ENCODE data around the gene SREBF1. TPM values are rescaled to one million over a fixed set of nuclear protein-coding genes. Genes with fewer than 3 reads are reported as not detected.

SREBF1 gene
- total RNA-seq, 1 donor from 2014 or later: 132 TPM

DNA sequence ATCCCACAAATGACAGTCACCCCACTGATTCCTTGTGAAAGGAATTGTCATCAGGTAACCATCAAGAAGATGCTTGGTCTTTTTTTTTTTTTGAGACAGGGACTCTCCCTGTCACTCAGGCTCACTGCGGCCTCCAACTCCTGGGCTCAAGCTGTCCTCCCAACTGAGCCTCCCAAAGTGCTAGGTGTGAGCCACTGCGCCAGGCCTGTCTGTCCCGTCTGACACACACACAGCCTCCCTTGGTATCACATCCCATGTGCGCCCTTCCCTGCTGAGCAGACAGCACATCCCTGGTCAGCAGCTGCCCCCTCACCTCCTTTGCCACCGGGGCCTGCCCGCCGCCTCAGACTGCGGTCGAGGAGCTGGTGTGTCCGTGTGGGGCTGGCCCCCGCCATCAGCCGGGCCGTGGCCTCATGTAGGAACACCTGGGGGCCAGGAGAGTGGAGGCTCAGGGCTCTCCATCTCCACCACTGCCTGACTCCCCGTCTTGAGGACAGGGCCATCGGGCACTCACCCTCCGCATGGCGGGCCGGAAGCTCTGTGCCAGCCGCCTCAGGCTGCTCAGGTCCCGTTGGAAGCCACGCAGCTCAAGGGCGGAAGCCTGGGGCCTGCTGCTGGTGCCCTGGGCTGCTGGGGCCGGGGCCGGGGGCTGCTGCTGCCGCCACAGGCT lies 23.6 kb downstream of the SREBF1 start:
- Mint-ChIP-seq H3K27ac (ENCODE audit: unreplicated experiment) (no peak overlapping the region), H3K4me1 (peaks cover 38% of the 10 kb centered on the region), H3K9me3 (no peaks in the 10 kb centered on the region), H3K36me3 (ENCODE audit: low read depth) (peaks cover 6% of the 10 kb centered on the region), H3K27me3 (ENCODE audit: low read depth) (peaks cover 22% of the 10 kb centered on the region), H3K4me3 (peak overlapping the region; percentile 51)
- no peak for DNase-seq (ENCODE audit: low read depth, low spot score)
- TF ChIP-seq, protein P1, sequence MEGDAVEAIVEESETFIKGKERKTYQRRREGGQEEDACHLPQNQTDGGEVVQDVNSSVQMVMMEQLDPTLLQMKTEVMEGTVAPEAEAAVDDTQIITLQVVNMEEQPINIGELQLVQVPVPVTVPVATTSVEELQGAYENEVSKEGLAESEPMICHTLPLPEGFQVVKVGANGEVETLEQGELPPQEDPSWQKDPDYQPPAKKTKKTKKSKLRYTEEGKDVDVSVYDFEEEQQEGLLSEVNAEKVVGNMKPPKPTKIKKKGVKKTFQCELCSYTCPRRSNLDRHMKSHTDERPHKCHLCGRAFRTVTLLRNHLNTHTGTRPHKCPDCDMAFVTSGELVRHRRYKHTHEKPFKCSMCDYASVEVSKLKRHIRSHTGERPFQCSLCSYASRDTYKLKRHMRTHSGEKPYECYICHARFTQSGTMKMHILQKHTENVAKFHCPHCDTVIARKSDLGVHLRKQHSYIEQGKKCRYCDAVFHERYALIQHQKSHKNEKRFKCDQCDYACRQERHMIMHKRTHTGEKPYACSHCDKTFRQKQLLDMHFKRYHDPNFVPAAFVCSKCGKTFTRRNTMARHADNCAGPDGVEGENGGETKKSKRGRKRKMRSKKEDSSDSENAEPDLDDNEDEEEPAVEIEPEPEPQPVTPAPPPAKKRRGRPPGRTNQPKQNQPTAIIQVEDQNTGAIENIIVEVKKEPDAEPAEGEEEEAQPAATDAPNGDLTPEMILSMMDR (conservative IDR thresholded peaks at IDR 0.05): no peak

DNA sequence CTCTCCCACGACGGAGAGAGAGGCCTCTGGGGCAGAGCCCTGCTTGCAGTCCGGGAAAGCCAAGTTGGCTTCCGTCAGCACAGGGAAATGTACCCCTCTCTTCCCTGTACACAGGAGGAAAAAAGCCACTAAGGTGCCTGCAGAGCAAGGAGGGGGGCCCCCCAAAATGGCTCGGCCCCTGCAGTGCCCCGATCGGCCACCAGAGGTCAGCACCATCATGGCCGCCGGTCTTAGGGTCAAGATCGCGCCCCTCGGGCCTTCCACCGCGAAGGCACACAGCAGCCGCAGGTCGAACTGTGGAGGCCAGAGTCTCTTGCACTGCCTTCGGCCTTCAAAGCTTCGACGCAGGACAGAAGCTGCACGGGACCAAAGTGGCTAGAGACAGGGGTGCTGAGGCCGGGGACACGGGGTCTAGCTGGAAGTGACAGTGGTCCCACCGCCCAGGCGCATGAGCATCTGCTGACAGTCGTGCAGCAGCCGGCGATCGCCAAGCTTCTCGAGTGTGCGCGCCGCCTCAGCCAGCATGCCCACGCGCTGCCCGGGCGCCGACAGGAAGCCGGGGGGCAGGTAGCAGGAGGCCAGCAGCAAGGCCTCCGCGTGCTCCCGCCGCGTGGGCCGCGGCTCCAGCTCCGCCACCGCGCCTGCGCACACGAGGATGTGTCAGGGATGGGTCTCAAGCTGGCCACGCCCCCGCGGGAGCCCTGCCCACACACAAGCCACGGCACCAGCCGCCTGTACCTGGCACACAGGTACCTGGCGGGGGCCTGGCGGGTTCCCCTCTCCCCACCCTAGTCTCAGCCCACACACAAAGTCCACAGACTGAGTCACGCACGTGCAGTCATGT lies 24.4 kb downstream of the SREBF1 start:
- Mint-ChIP-seq H3K27ac (ENCODE audit: unreplicated experiment) (no peak overlapping the region), H3K27me3 (ENCODE audit: low read depth) (peaks cover 25% of the 10 kb centered on the region), H3K9me3 (no peaks in the 10 kb centered on the region), H3K36me3 (ENCODE audit: low read depth) (peaks cover 6% of the 10 kb centered on the region), H3K4me1 (peaks cover 40% of the 10 kb centered on the region), H3K4me3 (peak overlapping the region; percentile 80)
- peak; percentile 92 for DNase-seq (ENCODE audit: low read depth, low spot score)
- TF ChIP-seq, protein P1 (conservative IDR thresholded peaks at IDR 0.05): peak; percentile 99

- no peak for DNase-seq (ENCODE audit: low read depth, low spot score)
- H3K9me3 Mint-ChIP-seq: no peaks in the 10 kb centered on the region
- H3K4me1 Mint-ChIP-seq: peaks cover 44% of the 10 kb centered on the region
- no peak overlapping the region for H3K27ac Mint-ChIP-seq (ENCODE audit: unreplicated experiment)
- peak overlapping the region; percentile 80 for H3K4me3 Mint-ChIP-seq
- peaks cover 29% of the 10 kb centered on the region for H3K27me3 Mint-ChIP-seq (ENCODE audit: low read depth)
- TF ChIP-seq, protein P1 (conservative IDR thresholded peaks at IDR 0.05): no peak
- H3K36me3 Mint-ChIP-seq (ENCODE audit: low read depth): peaks cover 8% of the 10 kb centered on the region
Observed at GRCh38 chr17:17811381-17812210, 25.2 kb downstream of the SREBF1 start.

DNA sequence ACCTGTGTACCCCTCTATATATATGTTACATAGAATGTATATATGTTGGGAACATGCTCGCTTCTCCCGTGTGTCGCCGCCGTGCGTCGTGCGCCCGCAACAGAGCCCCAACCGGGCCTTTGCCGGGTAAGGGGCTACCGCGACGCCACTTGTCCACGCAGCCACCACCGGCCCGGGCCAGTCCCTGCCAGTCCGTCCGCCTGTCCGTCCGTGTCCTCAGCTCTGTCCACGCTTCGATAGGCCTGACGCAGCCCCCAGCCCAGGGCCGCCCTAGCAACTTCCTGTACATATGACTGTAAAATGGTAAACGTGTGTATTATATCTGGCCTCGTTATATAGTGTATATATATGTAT lies 25.9 kb downstream of the SREBF1 start:
- H3K27ac Mint-ChIP-seq (ENCODE audit: unreplicated experiment): peak overlapping the region; percentile 19
- TF ChIP-seq, protein P1 (conservative IDR thresholded peaks at IDR 0.05): no peak
- peaks cover 33% of the 10 kb centered on the region for H3K27me3 Mint-ChIP-seq (ENCODE audit: low read depth)
- H3K9me3 Mint-ChIP-seq: no peaks in the 10 kb centered on the region
- H3K36me3 Mint-ChIP-seq (ENCODE audit: low read depth): peaks cover 12% of the 10 kb centered on the region
- DNase-seq (ENCODE audit: low read depth, low spot score): no peak
- peak overlapping the region; percentile 80 for H3K4me3 Mint-ChIP-seq
- peaks cover 48% of the 10 kb centered on the region for H3K4me1 Mint-ChIP-seq
